HepG2 (cell line): ENCODE data around the gene SIGLEC10. TPM values are rescaled to one million over a fixed set of nuclear protein-coding genes. Genes with fewer than 3 reads are reported as not detected.

Experiments
- EEA1 ChIP-seq: sonication (generic); formaldehyde crosslinking; IDR thresholded peaks from 2 replicates; pipeline ENCODE4 v1.5.1; 2020; ENCODE audit warnings: mild to moderate bottlenecking, missing genetic modification reagents, borderline replicate concordance
- GABPB1 ChIP-seq: IDR thresholded peaks from 2 replicates; pipeline ENCODE4 v1.6.1; 2016; ENCODE audit warnings: mild to moderate bottlenecking, missing genetic modification reagents, moderate library complexity, missing compliant biosample characterization
- HDAC2 ChIP-seq: sonication (generic); formaldehyde crosslinking; IDR thresholded peaks from 2 replicates; pipeline ENCODE4 v1.4.0; 2020; ENCODE audit warnings: missing genetic modification reagents
- KDM5B ChIP-seq: sonication (generic); formaldehyde crosslinking; IDR thresholded peaks from 2 replicates; pipeline ENCODE4 v1.4.0; 2020; ENCODE audit warnings: missing genetic modification reagents, mild to moderate bottlenecking, borderline replicate concordance
- KLF16 ChIP-seq, 2 experiments: sonication (generic) in 1 of 2; formaldehyde crosslinking in 1 of 2; IDR thresholded peaks; 2 replicates each; pipeline versions ENCODE4 v1.6.1 to v1.8.0; 2016 to 2023; ENCODE audit warnings: missing genetic modification reagents in 2 of 2, missing compliant biosample characterization in 1 of 2
- PHF21A ChIP-seq: sonication (generic); formaldehyde crosslinking; IDR thresholded peaks from 2 replicates; pipeline ENCODE4 v1.5.0; 2020; ENCODE audit warnings: mild to moderate bottlenecking, missing genetic modification reagents
- POLR2AphosphoS5 ChIP-seq: IDR thresholded peaks from 2 replicates; pipeline ENCODE4 v1.6.1; 2012; ENCODE audit warnings: low read depth, low read length
- SMAD3 ChIP-seq: sonication (generic); formaldehyde crosslinking; IDR thresholded peaks from 2 replicates; pipeline ENCODE4 v1.4.0; 2020; ENCODE audit warnings: missing genetic modification reagents
- SMYD3 ChIP-seq: sonication (generic); formaldehyde crosslinking; IDR thresholded peaks from 2 replicates; pipeline ENCODE4 v1.8.1; 2023; ENCODE audit warnings: mild to moderate bottlenecking, missing genetic modification reagents
- UBTF ChIP-seq: sonication (generic); formaldehyde crosslinking; IDR thresholded peaks from 2 replicates; pipeline ENCODE4 v1.4.0; 2020; ENCODE audit warnings: mild to moderate bottlenecking, missing genetic modification reagents
- ZC3H13 ChIP-seq: sonication (generic); formaldehyde crosslinking; IDR thresholded peaks from 2 replicates; pipeline ENCODE4 v1.8.1; 2023; ENCODE audit warnings: mild to moderate bottlenecking, missing genetic modification reagents, moderate library complexity
- ZNF367 ChIP-seq: sonication (generic); formaldehyde crosslinking; IDR thresholded peaks from 2 replicates; pipeline ENCODE4 v1.4.0; 2020; ENCODE audit warnings: missing genetic modification reagents, borderline replicate concordance
- ZNF839 ChIP-seq: sonication (generic); formaldehyde crosslinking; IDR thresholded peaks from 2 replicates; pipeline ENCODE4 v1.4.0; 2020; ENCODE audit warnings: missing genetic modification reagents, mild to moderate bottlenecking, borderline replicate concordance
- polyA plus RNA-seq, 8 experiments: library from polyadenylated mRNA; depleted of rRNA in 3 of 8; stranded (reverse) in 7 of 8; unstranded in 1 of 8; fragments of >200 nt; fragmentation: Illumina TruSeq in 4 of 8; extraction: Trizol in 4 of 8; gene quantifications; 2 replicates each; pipeline versions ENCODE4 v1.2.1 to v1.2.3, GENCODE V29; 2011 to 2016; ENCODE audit warnings: low read depth in 4 of 8, missing spikeins in 1 of 8, mixed read lengths in 1 of 8; ENCODE audit not compliant: insufficient read depth in 1 of 8
- total RNA-seq, 5 experiments: library from RNA; depleted of rRNA; stranded (reverse); fragments of >200 nt; fragmentation: Illumina TruSeq; extraction: Trizol; gene quantifications; 2 replicates each; pipeline ENCODE4 v1.2.3, GENCODE V29; 2016; ENCODE audit warnings: low read depth in 1 of 5
- TF ChIP-seq, protein P1 (sequence below): sonication (generic); formaldehyde crosslinking; IDR thresholded peaks from 2 replicates; pipeline ENCODE4 v1.8.0; 2022; ENCODE audit warnings: mild to moderate bottlenecking, missing genetic modification reagents
- TF ChIP-seq, protein P2 (sequence below): sonication (generic); formaldehyde crosslinking; IDR thresholded peaks from 2 replicates; pipeline ENCODE4 v1.8.0; 2022; ENCODE audit warnings: missing genetic modification reagents, mild to moderate bottlenecking, moderate library complexity, borderline replicate concordance
- TF ChIP-seq, protein P3 (sequence below): sonication (generic); formaldehyde crosslinking; IDR thresholded peaks from 2 replicates; pipeline ENCODE4 v1.4.0; 2020; ENCODE audit warnings: missing genetic modification reagents
- TF ChIP-seq, protein P4 (sequence below): sonication (generic); formaldehyde crosslinking; IDR thresholded peaks from 2 replicates; pipeline ENCODE4 v1.4.0; 2020; ENCODE audit warnings: missing genetic modification reagents

SIGLEC10 gene
- total and polyA plus RNA-seq, 2 of the 13 experiments (the other 11 are each of a cell fraction or from before 2014, with no cell fraction given) = not detected

DNA sequence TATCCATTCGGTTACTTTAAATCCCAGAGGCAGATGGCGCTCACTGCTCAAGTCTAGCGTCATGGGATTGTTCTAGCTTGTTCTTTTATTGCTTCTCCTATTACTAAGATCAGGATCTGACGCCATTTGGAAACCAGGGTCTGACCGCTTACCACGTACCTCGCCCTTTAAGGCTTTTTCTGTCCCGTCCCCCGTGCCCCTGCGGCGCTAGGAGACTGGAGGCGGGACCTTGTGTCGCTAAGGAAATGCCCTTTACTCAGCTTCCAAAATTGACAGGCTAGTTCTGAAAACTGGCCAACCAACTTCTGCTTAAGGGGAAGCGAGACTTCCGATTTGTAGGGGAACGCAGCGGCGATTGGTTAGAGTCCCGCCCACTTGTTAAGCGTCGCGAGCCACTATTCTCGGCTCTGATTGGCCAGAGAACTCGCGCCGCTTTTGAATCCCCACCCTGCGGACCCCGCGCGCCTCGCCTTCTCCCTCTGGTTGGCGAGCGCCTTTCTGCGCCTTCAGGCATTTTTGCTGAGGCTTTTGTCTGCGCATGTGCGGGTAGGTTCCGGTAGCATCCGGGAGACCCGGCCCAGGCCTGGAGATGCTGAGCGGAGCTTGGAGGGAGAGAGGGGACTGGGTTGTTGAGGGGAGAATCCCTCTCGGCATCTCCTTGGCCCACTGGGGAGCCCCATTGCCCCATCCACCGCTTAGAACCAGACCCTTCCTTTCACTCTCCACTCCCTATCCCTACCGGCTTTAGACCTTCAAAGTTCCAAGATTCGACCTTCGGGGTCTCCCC lies 23.2 kb downstream of the SIGLEC10 start (continued):
- TF ChIP-seq, protein P1, sequence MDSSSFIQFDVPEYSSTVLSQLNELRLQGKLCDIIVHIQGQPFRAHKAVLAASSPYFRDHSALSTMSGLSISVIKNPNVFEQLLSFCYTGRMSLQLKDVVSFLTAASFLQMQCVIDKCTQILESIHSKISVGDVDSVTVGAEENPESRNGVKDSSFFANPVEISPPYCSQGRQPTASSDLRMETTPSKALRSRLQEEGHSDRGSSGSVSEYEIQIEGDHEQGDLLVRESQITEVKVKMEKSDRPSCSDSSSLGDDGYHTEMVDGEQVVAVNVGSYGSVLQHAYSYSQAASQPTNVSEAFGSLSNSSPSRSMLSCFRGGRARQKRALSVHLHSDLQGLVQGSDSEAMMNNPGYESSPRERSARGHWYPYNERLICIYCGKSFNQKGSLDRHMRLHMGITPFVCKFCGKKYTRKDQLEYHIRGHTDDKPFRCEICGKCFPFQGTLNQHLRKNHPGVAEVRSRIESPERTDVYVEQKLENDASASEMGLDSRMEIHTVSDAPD (CRISPR knock-in tag) = 0 out of 2 replicates have a peak, but pooled peaks have one; percentile 53
- TF ChIP-seq ZC3H13 (CRISPR knock-in tag) = 0 out of 2 replicates have a peak, but pooled peaks have one; percentile 67
- TF ChIP-seq, protein P2, sequence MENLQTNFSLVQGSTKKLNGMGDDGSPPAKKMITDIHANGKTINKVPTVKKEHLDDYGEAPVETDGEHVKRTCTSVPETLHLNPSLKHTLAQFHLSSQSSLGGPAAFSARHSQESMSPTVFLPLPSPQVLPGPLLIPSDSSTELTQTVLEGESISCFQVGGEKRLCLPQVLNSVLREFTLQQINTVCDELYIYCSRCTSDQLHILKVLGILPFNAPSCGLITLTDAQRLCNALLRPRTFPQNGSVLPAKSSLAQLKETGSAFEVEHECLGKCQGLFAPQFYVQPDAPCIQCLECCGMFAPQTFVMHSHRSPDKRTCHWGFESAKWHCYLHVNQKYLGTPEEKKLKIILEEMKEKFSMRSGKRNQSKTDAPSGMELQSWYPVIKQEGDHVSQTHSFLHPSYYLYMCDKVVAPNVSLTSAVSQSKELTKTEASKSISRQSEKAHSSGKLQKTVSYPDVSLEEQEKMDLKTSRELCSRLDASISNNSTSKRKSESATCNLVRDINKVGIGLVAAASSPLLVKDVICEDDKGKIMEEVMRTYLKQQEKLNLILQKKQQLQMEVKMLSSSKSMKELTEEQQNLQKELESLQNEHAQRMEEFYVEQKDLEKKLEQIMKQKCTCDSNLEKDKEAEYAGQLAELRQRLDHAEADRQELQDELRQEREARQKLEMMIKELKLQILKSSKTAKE (CRISPR knock-in tag) = no peak
- peak; percentile 40; the same call in 1 of the 2 replicates for TF ChIP-seq SMAD3
- no peak for TF ChIP-seq UBTF (CRISPR knock-in tag)
- peak in 1 of 2 experiments; percentile 67; a peak in 1 of 4 replicates for TF ChIP-seq KLF16 (CRISPR knock-in tag; IDR thresholded peaks at IDR 0.05)
- TF ChIP-seq GABPB1 (CRISPR knock-in tag) = peak; percentile 91
- TF ChIP-seq, protein P3, sequence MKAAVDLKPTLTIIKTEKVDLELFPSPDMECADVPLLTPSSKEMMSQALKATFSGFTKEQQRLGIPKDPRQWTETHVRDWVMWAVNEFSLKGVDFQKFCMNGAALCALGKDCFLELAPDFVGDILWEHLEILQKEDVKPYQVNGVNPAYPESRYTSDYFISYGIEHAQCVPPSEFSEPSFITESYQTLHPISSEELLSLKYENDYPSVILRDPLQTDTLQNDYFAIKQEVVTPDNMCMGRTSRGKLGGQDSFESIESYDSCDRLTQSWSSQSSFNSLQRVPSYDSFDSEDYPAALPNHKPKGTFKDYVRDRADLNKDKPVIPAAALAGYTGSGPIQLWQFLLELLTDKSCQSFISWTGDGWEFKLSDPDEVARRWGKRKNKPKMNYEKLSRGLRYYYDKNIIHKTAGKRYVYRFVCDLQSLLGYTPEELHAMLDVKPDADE = 0 out of 2 replicates have a peak, but pooled peaks have one; percentile 33
- TF ChIP-seq HDAC2 = peak; percentile 69
- TF ChIP-seq EEA1 (CRISPR knock-in tag) = no peak
- 0 out of 2 replicates have a peak, but pooled peaks have one; percentile 48 for TF ChIP-seq ZNF367 (CRISPR knock-in tag)
- TF ChIP-seq ZNF839 (CRISPR knock-in tag) = 0 out of 2 replicates have a peak, but pooled peaks have one; percentile 42
- TF ChIP-seq SMYD3 = peak; percentile 84; the same call in 1 of the 2 replicates
- peak; percentile 52 for TF ChIP-seq POLR2AphosphoS5
- peak; percentile 72; the same call in 1 of the 2 replicates for TF ChIP-seq KDM5B (CRISPR knock-in tag)
- peak; percentile 35; the same call in 1 of the 2 replicates for TF ChIP-seq PHF21A (CRISPR knock-in tag)
- TF ChIP-seq, protein P4, sequence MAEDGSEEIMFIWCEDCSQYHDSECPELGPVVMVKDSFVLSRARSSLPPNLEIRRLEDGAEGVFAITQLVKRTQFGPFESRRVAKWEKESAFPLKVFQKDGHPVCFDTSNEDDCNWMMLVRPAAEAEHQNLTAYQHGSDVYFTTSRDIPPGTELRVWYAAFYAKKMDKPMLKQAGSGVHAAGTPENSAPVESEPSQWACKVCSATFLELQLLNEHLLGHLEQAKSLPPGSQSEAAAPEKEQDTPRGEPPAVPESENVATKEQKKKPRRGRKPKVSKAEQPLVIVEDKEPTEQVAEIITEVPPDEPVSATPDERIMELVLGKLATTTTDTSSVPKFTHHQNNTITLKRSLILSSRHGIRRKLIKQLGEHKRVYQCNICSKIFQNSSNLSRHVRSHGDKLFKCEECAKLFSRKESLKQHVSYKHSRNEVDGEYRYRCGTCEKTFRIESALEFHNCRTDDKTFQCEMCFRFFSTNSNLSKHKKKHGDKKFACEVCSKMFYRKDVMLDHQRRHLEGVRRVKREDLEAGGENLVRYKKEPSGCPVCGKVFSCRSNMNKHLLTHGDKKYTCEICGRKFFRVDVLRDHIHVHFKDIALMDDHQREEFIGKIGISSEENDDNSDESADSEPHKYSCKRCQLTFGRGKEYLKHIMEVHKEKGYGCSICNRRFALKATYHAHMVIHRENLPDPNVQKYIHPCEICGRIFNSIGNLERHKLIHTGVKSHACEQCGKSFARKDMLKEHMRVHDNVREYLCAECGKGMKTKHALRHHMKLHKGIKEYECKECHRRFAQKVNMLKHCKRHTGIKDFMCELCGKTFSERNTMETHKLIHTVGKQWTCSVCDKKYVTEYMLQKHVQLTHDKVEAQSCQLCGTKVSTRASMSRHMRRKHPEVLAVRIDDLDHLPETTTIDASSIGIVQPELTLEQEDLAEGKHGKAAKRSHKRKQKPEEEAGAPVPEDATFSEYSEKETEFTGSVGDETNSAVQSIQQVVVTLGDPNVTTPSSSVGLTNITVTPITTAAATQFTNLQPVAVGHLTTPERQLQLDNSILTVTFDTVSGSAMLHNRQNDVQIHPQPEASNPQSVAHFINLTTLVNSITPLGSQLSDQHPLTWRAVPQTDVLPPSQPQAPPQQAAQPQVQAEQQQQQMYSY (CRISPR knock-in tag) = 0 out of 2 replicates have a peak, but pooled peaks have one; percentile 19
